Liver (tissue), 9 donors: ENCODE measurements around the gene CSNK1D. TPM values are rescaled to one million over a fixed set of nuclear protein-coding genes. Genes with fewer than 3 reads are reported as not detected.

Source experiments
- DNase-seq: peaks from one replicate; pipeline ENCODE4 v3.0.0-alpha.2; 2017; ENCODE audit warnings: low spot score
- H3K27ac ChIP-seq, 2 donors: one replicate each; pipeline ENCODE4 v1.7.0; 2013; ENCODE audit warnings: inconsistent platforms in 2 of 2, low read length in 2 of 2, control low read depth in 1 of 2, low read depth in 1 of 2, mild to moderate bottlenecking in 1 of 2
- H3K27me3 ChIP-seq, 4 donors: one replicate each; pipeline versions ENCODE4 v1.6.1 to v1.7.0; 2013; ENCODE audit warnings: low read length in 3 of 4, inconsistent platforms in 1 of 4, mild to moderate bottlenecking in 1 of 4, moderate library complexity in 1 of 4; ENCODE audit not compliant: control insufficient read depth in 4 of 4, insufficient read depth in 4 of 4
- H3K36me3 ChIP-seq, 4 donors: one replicate each; pipeline versions ENCODE4 v1.6.1 to v1.7.0; 2013; ENCODE audit warnings: low read length in 3 of 4, mild to moderate bottlenecking in 3 of 4, low read depth in 1 of 4, moderate library complexity in 1 of 4; ENCODE audit not compliant: control insufficient read depth in 4 of 4, insufficient read depth in 3 of 4
- H3K4me1 ChIP-seq, 4 donors: one replicate each; pipeline versions ENCODE4 v1.6.1 to v1.7.0; 2013; ENCODE audit warnings: low read length in 3 of 4, mild to moderate bottlenecking in 3 of 4, moderate library complexity in 1 of 4; ENCODE audit not compliant: control insufficient read depth in 4 of 4, insufficient read depth in 4 of 4
- H3K4me3 ChIP-seq, 3 donors: one replicate each; pipeline versions ENCODE4 v1.6.1 to v1.7.0; 2013; ENCODE audit warnings: low read length in 3 of 3, control low read depth in 1 of 3, low read depth in 1 of 3, mild to moderate bottlenecking in 1 of 3
- H3K9ac ChIP-seq, 2 donors: one replicate each; pipeline ENCODE4 v1.7.0; 2013; ENCODE audit warnings: low read length in 2 of 2, mild to moderate bottlenecking in 2 of 2, moderate library complexity in 2 of 2, control low read depth in 1 of 2, low read depth in 1 of 2
- H3K9me3 ChIP-seq, 4 donors: one replicate each; pipeline versions ENCODE4 v1.6.1 to v1.7.0; 2013; ENCODE audit warnings: low read length in 3 of 4; ENCODE audit not compliant: control insufficient read depth in 4 of 4
- ATF3 ChIP-seq: IDR thresholded peaks from 2 replicates; pipeline ENCODE4 v1.6.1; 2016; ENCODE audit warnings: antibody characterized with exemption
- CTCF ChIP-seq: fragments of 150-350 bp; IDR thresholded peaks from 2 replicates; pipeline ENCODE4 v1.5.1; 2017; ENCODE audit warnings: improper control_type of control experiment, low read depth, low read length; ENCODE audit not compliant: missing input control
- FOXA1 ChIP-seq: IDR thresholded peaks from 2 replicates; pipeline ENCODE4 v1.6.1; 2016; ENCODE audit warnings: antibody characterized with exemption
- FOXA2 ChIP-seq: IDR thresholded peaks from 2 replicates; pipeline ENCODE4 v1.6.1; 2016; ENCODE audit warnings: antibody characterized with exemption
- GABPA ChIP-seq, 2 donors: IDR thresholded peaks in 1 of 2; conservative IDR thresholded peaks in 1 of 2; 2 replicates each; pipeline ENCODE4 v1.6.1; 2016; ENCODE audit warnings: antibody characterized with exemption in 2 of 2, mild to moderate bottlenecking in 1 of 2, moderate library complexity in 1 of 2
- HNF4A ChIP-seq, 2 donors: conservative IDR thresholded peaks; 2 replicates each; pipeline ENCODE4 v1.6.1; 2016; ENCODE audit warnings: antibody characterized with exemption in 2 of 2, mild to moderate bottlenecking in 2 of 2
- HNF4G ChIP-seq: IDR thresholded peaks from 2 replicates; pipeline ENCODE4 v1.6.1; 2016; ENCODE audit warnings: antibody characterized with exemption
- MAX ChIP-seq: IDR thresholded peaks from 2 replicates; pipeline ENCODE4 v1.6.1; 2016; ENCODE audit warnings: antibody characterized with exemption
- NR2F2 ChIP-seq: IDR thresholded peaks from 2 replicates; pipeline ENCODE4 v1.6.1; 2016; ENCODE audit warnings: antibody characterized with exemption
- RXRA ChIP-seq, 2 donors: IDR thresholded peaks; 2 replicates each; pipeline ENCODE4 v1.6.1; 2017 to 2018; ENCODE audit warnings: antibody characterized with exemption in 2 of 2, mild to moderate bottlenecking in 1 of 2
- SP1 ChIP-seq: IDR thresholded peaks from 2 replicates; pipeline ENCODE4 v1.6.1; 2018; ENCODE audit warnings: antibody characterized with exemption, mild to moderate bottlenecking
- YY1 ChIP-seq: IDR thresholded peaks from 2 replicates; pipeline ENCODE4 v1.6.1; 2016; ENCODE audit warnings: antibody characterized with exemption, mild to moderate bottlenecking
- ZBTB33 ChIP-seq: IDR thresholded peaks from 2 replicates; pipeline ENCODE4 v1.6.1; 2016; ENCODE audit warnings: antibody characterized with exemption
- WGBS: extraction: QIAGEN DNeasy Blood & Tissue Kit; methylation state at CpG from one replicate; pipeline ENCODE4 v1.1.7; 2013; 5-methylcytosine and 5-hydroxymethylcytosine counted together
- polyA plus RNA-seq, 2 donors: library from polyadenylated mRNA; stranded (reverse) in 1 of 2; unstranded in 1 of 2; fragments of 200-250 nt in 1 of 2; fragments of >200 nt in 1 of 2; fragmentation: Nextera tagmentation in 1 of 2; extraction: Ambion mirVana in 1 of 2; gene quantifications; one replicate each; pipeline versions ENCODE4 v1.2.1 to v1.2.3, GENCODE V29; 2013 to 2015
- total RNA-seq, 2 donors: library from RNA; depleted of rRNA; stranded (reverse); fragments of >200 nt; gene quantifications; one replicate each; pipeline ENCODE4 v1.2.3, GENCODE V29; 2014
- donor health status: healthy.
- donor health status: healthy.
- donor health status: healthy.
- donor health status: healthy.
- donor health status: healthy.

The CSNK1D gene
- total and polyA plus RNA-seq, 4 donors = 22.0 to 49.0 (median 34.2) TPM

GRCh38 chr17:82291582-82292250 lies 18.2 kb upstream of the CSNK1D start:
- Histone ChIP-seq H3K9me3 (no peaks in the 10 kb centered on the region), H3K9ac (peak overlapping the region in 1 of 2 donors; percentile 98), H3K4me1 (peaks cover 4 to 34% (median 25%) of the 10 kb centered on the region in 4 donors), H3K27me3 (no peaks in the 10 kb centered on the region), H3K4me3 (peak overlapping the region; percentile 68 to 97 (median 82)), H3K36me3 (no peaks in the 10 kb centered on the region), H3K27ac (peak overlapping the region; percentile 94 to 99)
- TF ChIP-seq MAX (no peak), SP1 (no peak), CTCF (no peak), ATF3 (no peak), RXRA (IDR thresholded peaks at IDR 0.05) (no peak), ZBTB33 (no peak), GABPA (IDR thresholded peaks at IDR 0.05 in 1 of 2, conservative IDR thresholded peaks at IDR 0.05 in 1 of 2) (no peak), YY1 (no peak), HNF4G (no peak), FOXA2 (no peak), HNF4A (conservative IDR thresholded peaks at IDR 0.05) (no peak), NR2F2 (no peak)
- DNase-seq = no peak
- 91% methylated on average over 19 of the region's 19 CpGs for WGBS

GRCh38 chr17:82287868-82288801 lies 14.6 kb upstream of the CSNK1D start:
- no peaks in the 10 kb centered on the region for H3K27me3 ChIP-seq
- WGBS = 58% methylated on average over 19 of the region's 19 CpGs
- TF ChIP-seq SP1 (peak; percentile 46), RXRA (IDR thresholded peaks at IDR 0.05) (peak; percentile 92 to 98), FOXA1 (no peak), HNF4A (conservative IDR thresholded peaks at IDR 0.05) (peak in 1 of 2 donors; percentile 39)
- no peak overlapping the region for H3K4me3 ChIP-seq
- H3K27ac ChIP-seq = peak overlapping the region in 1 of 2 donors; percentile 48
- DNase-seq = no peak
- H3K9ac ChIP-seq = no peak overlapping the region
- no peaks in the 10 kb centered on the region for H3K9me3 ChIP-seq
- no peaks in the 10 kb centered on the region for H3K36me3 ChIP-seq
- H3K4me1 ChIP-seq = peaks cover 0 to 10% (median 2%) of the 10 kb centered on the region in 4 donors
